GM18498 (cell line): ENCODE measurements around the gene CHKA.
A peak's percentile ranks its signal among the peaks of the same experiment; 100 is the strongest.

Experiments used
- ATAC-seq: cut with Tn5 transposase; IDR thresholded peaks from one replicate; pipeline ENCODE4 v1.9.1; 2021; ENCODE audit warnings: mild to moderate bottlenecking, moderate library complexity; ENCODE audit not compliant: unreplicated experiment

The CHKA gene

GRCh38 chr11:68143310-68143689 is 22.1 kb upstream of the CHKA start:
- no peak for ATAC-seq

GRCh38 chr11:68142441-68143309 is 21.5 kb upstream of the CHKA start:
- no peak for ATAC-seq

- no peak for ATAC-seq
Observed at GRCh38 chr11:68142028-68142412, 20.8 kb upstream of the CHKA start.

- no peak for ATAC-seq
Observed at GRCh38 chr11:68141246-68142027, 20.2 kb upstream of the CHKA start.

GRCh38 chr11:68140496-68141245 is 19.5 kb upstream of the CHKA start:
- ATAC-seq = no peak

GRCh38 chr11:68138237-68138636 is 17.0 kb upstream of the CHKA start:
- ATAC-seq = no peak

- no peak for ATAC-seq
Observed at GRCh38 chr11:68137833-68138232, 16.6 kb upstream of the CHKA start.

GRCh38 chr11:68136866-68137265 is 15.7 kb upstream of the CHKA start:
- no peak for ATAC-seq

GRCh38 chr11:68135161-68135560 is 14.0 kb upstream of the CHKA start:
- ATAC-seq = no peak

GRCh38 chr11:68133761-68134160 is 12.6 kb upstream of the CHKA start:
- ATAC-seq = no peak

- ATAC-seq = no peak
Observed at GRCh38 chr11:68130121-68130520, 8.9 kb upstream of the CHKA start.

GRCh38 chr11:68128682-68129327 is 7.6 kb upstream of the CHKA start:
- ATAC-seq = no peak

- no peak for ATAC-seq
Observed at GRCh38 chr11:68127714-68128681, 6.8 kb upstream of the CHKA start.

- ATAC-seq = no peak
Observed at GRCh38 chr11:68125164-68125563, 4.0 kb upstream of the CHKA start.

- no peak for ATAC-seq
Observed at GRCh38 chr11:68122936-68123539, 1.9 kb upstream of the CHKA start.

GRCh38 chr11:68120273-68121066 is 718 bp downstream of the CHKA start:
- peak; percentile 30 for ATAC-seq

- no peak for ATAC-seq
Observed at GRCh38 chr11:68118706-68119448, 2.3 kb downstream of the CHKA start.
